H9 (cell line): ENCODE measurements around the gene GNAO1. TPM values are rescaled to one million over a fixed set of nuclear protein-coding genes. Genes with fewer than 3 reads are reported as not detected.

Experiments
- DNase-seq: peaks from one replicate; pipeline ENCODE4 v3.0.0-alpha.2; 2017
- H2AFZ ChIP-seq: one replicate; pipeline ENCODE4 v1.6.1; 2013; ENCODE audit warnings: mild to moderate bottlenecking, low read length, control low read depth, moderate library complexity
- H2AK5ac ChIP-seq: 2 replicates; pipeline ENCODE4 v1.6.1; 2013; ENCODE audit warnings: low read length, control low read depth, mixed read lengths; ENCODE audit not compliant: insufficient read length
- H2BK120ac ChIP-seq: one replicate; pipeline ENCODE4 v1.6.1; 2013; ENCODE audit warnings: low read depth, mild to moderate bottlenecking, low read length, control low read depth, inconsistent platforms; ENCODE audit not compliant: poor library complexity, severe bottlenecking
- H2BK12ac ChIP-seq: 2 replicates; pipeline ENCODE4 v1.6.1; 2013; ENCODE audit warnings: low read length, control low read depth, mixed read lengths, low read depth; ENCODE audit not compliant: insufficient read length
- H2BK15ac ChIP-seq: 2 replicates; pipeline ENCODE4 v1.6.1; 2013; ENCODE audit warnings: low read depth, low read length, control low read depth
- H2BK20ac ChIP-seq: one replicate; pipeline ENCODE4 v1.6.1; 2013; ENCODE audit warnings: low read depth, mild to moderate bottlenecking, low read length, control low read depth, inconsistent platforms; ENCODE audit not compliant: poor library complexity, severe bottlenecking
- H2BK5ac ChIP-seq: 2 replicates; pipeline ENCODE4 v1.6.1; 2013; ENCODE audit warnings: low read length, control low read depth, mixed read lengths; ENCODE audit not compliant: insufficient read length
- H3K14ac ChIP-seq: 2 replicates; pipeline ENCODE4 v1.6.1; 2013; ENCODE audit warnings: low read length, control low read depth; ENCODE audit not compliant: insufficient read depth
- H3K18ac ChIP-seq: 2 replicates; pipeline ENCODE4 v1.6.1; 2013; ENCODE audit warnings: low read depth, mild to moderate bottlenecking, mixed read lengths, low read length, control low read depth; ENCODE audit not compliant: insufficient read length
- H3K23ac ChIP-seq: 2 replicates; pipeline ENCODE4 v1.6.1; 2013; ENCODE audit warnings: low read length, control low read depth, mixed read lengths, low read depth; ENCODE audit not compliant: insufficient read length
- H3K23me2 ChIP-seq: 2 replicates; pipeline ENCODE4 v1.6.1; 2013; ENCODE audit warnings: low read depth, mild to moderate bottlenecking, mixed read lengths, low read length, control low read depth; ENCODE audit not compliant: insufficient read length, poor library complexity, severe bottlenecking
- H3K27ac ChIP-seq: 2 replicates; pipeline ENCODE4 v1.5.1; 2013; ENCODE audit warnings: low read length, control low read depth, mixed read lengths, low read depth; ENCODE audit not compliant: insufficient read length
- H3K27me3 ChIP-seq: 2 replicates; pipeline ENCODE4 v1.6.1; 2013; ENCODE audit warnings: low read length, control low read depth, inconsistent platforms; ENCODE audit not compliant: insufficient read depth
- H3K4ac ChIP-seq: 2 replicates; pipeline ENCODE4 v1.6.1; 2013; ENCODE audit warnings: low read depth, mild to moderate bottlenecking, control low read depth, inconsistent platforms, low read length, moderate library complexity
- H3K4me1 ChIP-seq: 2 replicates; pipeline ENCODE4 v1.6.1; 2013; ENCODE audit warnings: low read length, control low read depth, inconsistent platforms; ENCODE audit not compliant: insufficient read depth
- H3K4me2 ChIP-seq: 2 replicates; pipeline ENCODE4 v1.6.1; 2013; ENCODE audit warnings: low read length, control low read depth, mixed read lengths; ENCODE audit not compliant: insufficient read length, insufficient read depth
- H3K56ac ChIP-seq: 2 replicates; pipeline ENCODE4 v1.6.1; 2013; ENCODE audit warnings: low read depth, mild to moderate bottlenecking, mixed read lengths, low read length, control low read depth; ENCODE audit not compliant: insufficient read length
- H3K79me1 ChIP-seq: 2 replicates; pipeline ENCODE4 v1.6.1; 2013; ENCODE audit warnings: low read depth, mild to moderate bottlenecking, moderate library complexity, low read length, control low read depth, inconsistent platforms; ENCODE audit not compliant: insufficient read depth, poor library complexity, severe bottlenecking
- H3K79me2 ChIP-seq: 2 replicates; pipeline ENCODE4 v1.6.1; 2013; ENCODE audit warnings: low read length, control low read depth, inconsistent platforms; ENCODE audit not compliant: insufficient read depth
- H3K9ac ChIP-seq: 2 replicates; pipeline ENCODE4 v1.6.1; 2013; ENCODE audit warnings: low read length, control low read depth, mixed read lengths; ENCODE audit not compliant: insufficient read length; ENCODE audit errors: extremely low read depth
- H3K9me3 ChIP-seq: one replicate; pipeline ENCODE4 v1.6.1; 2013; ENCODE audit warnings: low read depth, low read length, inconsistent platforms; ENCODE audit not compliant: control insufficient read depth
- H3T11ph ChIP-seq: one replicate; pipeline ENCODE4 v1.6.1; 2013; ENCODE audit warnings: mild to moderate bottlenecking, low read length, control low read depth, inconsistent platforms
- H4K20me1 ChIP-seq: one replicate; pipeline ENCODE4 v1.6.1; 2013; ENCODE audit not compliant: control insufficient read depth, insufficient read length, insufficient read depth
- H4K5ac ChIP-seq: 2 replicates; pipeline ENCODE4 v1.6.1; 2013; ENCODE audit warnings: low read depth, mild to moderate bottlenecking, mixed read lengths, low read length, control low read depth; ENCODE audit not compliant: insufficient read length
- H4K8ac ChIP-seq: replicated peaks from 2 replicates; pipeline ENCODE4 v1.6.1; 2013; ENCODE audit warnings: low read length, control low read depth, mixed read lengths, low read depth; ENCODE audit not compliant: insufficient read length
- H4K91ac ChIP-seq: 2 replicates; pipeline ENCODE4 v1.6.1; 2013; ENCODE audit warnings: low read depth, mild to moderate bottlenecking, moderate library complexity, mixed read lengths, low read length, control low read depth; ENCODE audit not compliant: insufficient read length
- H3K27ac Mint-ChIP-seq, 3 experiments: 2 replicates in 2 of 3; 3 replicates in 1 of 3; pipeline ENCODE4 v1.8.0; 2020 to 2021; ENCODE audit warnings: mixed read lengths in 3 of 3, mild to moderate bottlenecking in 1 of 3, moderate library complexity in 1 of 3
- H3K27me3 Mint-ChIP-seq: 2 replicates; pipeline ENCODE4 v1.8.0; 2021; ENCODE audit warnings: low read depth, mild to moderate bottlenecking, moderate library complexity, mixed read lengths
- H3K36me3 Mint-ChIP-seq, 3 experiments: 2 replicates in 2 of 3; 3 replicates in 1 of 3; pipeline ENCODE4 v1.8.0; 2020 to 2021; ENCODE audit warnings: low read depth in 3 of 3, mixed read lengths in 3 of 3; ENCODE audit not compliant: insufficient read depth in 1 of 3
- H3K4me1 Mint-ChIP-seq, 2 experiments: 2 replicates each; pipeline ENCODE4 v1.8.0; 2020; ENCODE audit warnings: mixed read lengths in 2 of 2
- H3K4me3 Mint-ChIP-seq, 2 experiments: 2 replicates in 1 of 2; 3 replicates in 1 of 2; pipeline ENCODE4 v1.8.0; 2020 to 2021; ENCODE audit warnings: mild to moderate bottlenecking in 2 of 2, mixed read lengths in 2 of 2, moderate library complexity in 1 of 2
- H3K9me3 Mint-ChIP-seq, 2 experiments: 2 replicates in 1 of 2; 3 replicates in 1 of 2; pipeline ENCODE4 v1.8.0; 2020; ENCODE audit warnings: mild to moderate bottlenecking in 2 of 2, mixed read lengths in 2 of 2, moderate library complexity in 1 of 2
- CTCF ChIP-seq: fragments of 200-600 bp; sonication (generic); conservative IDR thresholded peaks from 3 replicates; pipeline ENCODE4 v1.8.0; 2021; ENCODE audit warnings: antibody characterized with exemption, mild to moderate bottlenecking
- WGBS: extraction: QIAGEN DNeasy Blood & Tissue Kit; methylation state at CpG from one replicate; pipeline ENCODE4 v1.1.7; 2013; ENCODE audit warnings: missing lambda C conversion rate, low lambda C conversion rate, mixed read lengths; ENCODE audit not compliant: insufficient read length; ENCODE audit errors: extremely low coverage; 5-methylcytosine and 5-hydroxymethylcytosine counted together
- total RNA-seq: library from RNA; stranded (reverse); gene quantifications from 2 replicates; pipeline ENCODE4 v1.2.1, GENCODE V29; 2021

The GNAO1 gene
- total RNA-seq, 1 experiment from 2014 or later = 16.9 TPM

- no peak overlapping the region for H3K9ac ChIP-seq
- no peak overlapping the region for H4K91ac ChIP-seq
- no peak for TF ChIP-seq CTCF
- H3K23me2 ChIP-seq = no peaks in the 10 kb centered on the region
- Mint-ChIP-seq H3K36me3 (peaks cover under 1 to 2% (median 1%) of the 10 kb centered on the region in 3 experiments; a peak in 5 of 7 replicates), H3K4me3 (peak overlapping the region in 1 of 2 experiments; percentile 33; a peak in 3 of 5 replicates), H3K27me3 (no peaks in the 10 kb centered on the region; the same call in 1 of the 2 replicates), H3K9me3 (no peaks in the 10 kb centered on the region), H3K27ac (peak overlapping the region; percentile 40 to 91 (median 78); a peak in 5 of 7 replicates), H3K4me1 (peaks cover 26 to 41% of the 10 kb centered on the region in 2 experiments)
- no peak overlapping the region for H3K18ac ChIP-seq
- no peak overlapping the region for H2BK20ac ChIP-seq
- no peak overlapping the region; the same call in 1 of the 2 replicates for H3K14ac ChIP-seq
- H2AK5ac ChIP-seq = no peak overlapping the region
- no peaks in the 10 kb centered on the region for H4K20me1 ChIP-seq
- H3K27me3 ChIP-seq = no peaks in the 10 kb centered on the region
- H2BK15ac ChIP-seq = no peak overlapping the region
- H3K56ac ChIP-seq = no peak overlapping the region
- H3K79me2 ChIP-seq = no peaks in the 10 kb centered on the region
- no peak overlapping the region for H3K4me2 ChIP-seq
- DNase-seq = peak; percentile 42
- H3K9me3 ChIP-seq = no peaks in the 10 kb centered on the region
- no peak overlapping the region for H2BK12ac ChIP-seq
- H3K23ac ChIP-seq = no peak overlapping the region
- no peaks in the 10 kb centered on the region; the same call in 1 of the 2 replicates for H3K4me1 ChIP-seq
- no peak overlapping the region for H2BK120ac ChIP-seq
- H3K79me1 ChIP-seq = no peaks in the 10 kb centered on the region
- H4K8ac ChIP-seq = no peak overlapping the region
- no peak overlapping the region for H2AFZ ChIP-seq
- no peak overlapping the region for H3T11ph ChIP-seq
- H4K5ac ChIP-seq = no peak overlapping the region
- WGBS = no CpG with 5 or more reads among the region's 13 CpGs
- no peak overlapping the region for H2BK5ac ChIP-seq
- H3K4ac ChIP-seq = no peak overlapping the region
- no peak overlapping the region for H3K27ac ChIP-seq
These were observed 166.0 kb downstream of the GNAO1 start for GRCh38 chr16:56357241-56357764.
